Psoas muscle (tissue), 8 donors: Measurements from ENCODE around the gene CACNG3. TPM values are rescaled to one million over a fixed set of nuclear protein-coding genes. Genes with fewer than 3 reads are reported as not detected.

Source experiments
- ATAC-seq, 4 donors: fragments of 200-7000 bp; cut with Tn5 transposase; one replicate each; pipeline ENCODE4 v1.9.1; 2020; ENCODE audit warnings: moderate library complexity in 3 of 4, mild to moderate bottlenecking in 2 of 4
- DNase-seq, 2 donors: peaks; one replicate each; pipeline ENCODE4 v3.0.0-alpha.2; 2020
- H3K27ac ChIP-seq: fragments of 200-600 bp; one replicate; pipeline ENCODE4 v1.8.0; 2022
- H3K27me3 ChIP-seq, 3 donors: fragments of 200-600 bp in 1 of 3; one replicate each; pipeline versions ENCODE4 v1.6.1 to v1.8.0; 2013 to 2022; ENCODE audit warnings: low read length in 2 of 3, mild to moderate bottlenecking in 2 of 3, moderate library complexity in 1 of 3; ENCODE audit not compliant: insufficient read depth in 3 of 3
- H3K36me3 ChIP-seq, 2 donors: fragments of 200-600 bp in 1 of 2; one replicate each; pipeline versions ENCODE4 v1.6.1 to v1.8.0; 2013 to 2022; ENCODE audit warnings: low read depth in 1 of 2, mild to moderate bottlenecking in 1 of 2, moderate library complexity in 1 of 2; ENCODE audit not compliant: insufficient read depth in 1 of 2
- H3K4me1 ChIP-seq: fragments of 200-600 bp; one replicate; pipeline ENCODE4 v1.8.0; 2022
- H3K4me3 ChIP-seq: fragments of 200-600 bp; one replicate; pipeline ENCODE4 v1.8.0; 2022; ENCODE audit warnings: mild to moderate bottlenecking
- H3K9me3 ChIP-seq: fragments of 200-600 bp; one replicate; pipeline ENCODE4 v1.8.0; 2022
- WGBS, 3 donors: extraction: QIAGEN DNeasy Blood & Tissue Kit; methylation state at CpG; one replicate each; pipeline versions ENCODE4 v1.1.6 to v1.1.7; 2013; 5-methylcytosine and 5-hydroxymethylcytosine counted together
- intact Hi-C, 2 donors: fragments of 100-400 bp; cut with DNase I; formaldehyde crosslinking; loops; one replicate each; pipeline versions ENCODE4 v1.11.0 to v1.14.2; 2022
- polyA plus RNA-seq, 3 donors: library from polyadenylated mRNA; stranded (reverse); fragments of 200-250 nt; gene quantifications; one replicate each; pipeline ENCODE4 v1.2.3, GENCODE V29; 2013
- total RNA-seq, 4 donors: library from RNA; stranded (reverse); fragmentation: NEBNext Ultra II Directional in 2 of 4; extraction: Animal tissue kit (Norgen Biotek cat#: 25700) in 2 of 4; gene quantifications; one replicate each; pipeline versions ENCODE4 v1.2.1 to v1.2.4, GENCODE V29; 2021 to 2023
- TF ChIP-seq, protein P1 (sequence below): fragments of 200-600 bp; IDR thresholded peaks from one replicate; pipeline ENCODE4 v1.8.0; 2022; ENCODE audit warnings: antibody characterized with exemption
- donor health status: healthy with polysubstance abuse.
- donor health status: DM: no; HTN: no; CAD: no; lungs with moderate emphysema.
- donor health status: Bipolar disorder and iron deficiency.
- donor health status: healthy.
- donor health status: DM: yes; HTN: yes; CAD: no.
- donor health status: DM: no; HTN: no; CAD: no.
- donor health status: DM: no; HTN: no; CAD: no.
- donor health status: DM: yes; HTN: yes; CAD: no.

Gene CACNG3
- total and polyA plus RNA-seq, 7 donors, result 0.03 TPM; not detected in 6

DNA sequence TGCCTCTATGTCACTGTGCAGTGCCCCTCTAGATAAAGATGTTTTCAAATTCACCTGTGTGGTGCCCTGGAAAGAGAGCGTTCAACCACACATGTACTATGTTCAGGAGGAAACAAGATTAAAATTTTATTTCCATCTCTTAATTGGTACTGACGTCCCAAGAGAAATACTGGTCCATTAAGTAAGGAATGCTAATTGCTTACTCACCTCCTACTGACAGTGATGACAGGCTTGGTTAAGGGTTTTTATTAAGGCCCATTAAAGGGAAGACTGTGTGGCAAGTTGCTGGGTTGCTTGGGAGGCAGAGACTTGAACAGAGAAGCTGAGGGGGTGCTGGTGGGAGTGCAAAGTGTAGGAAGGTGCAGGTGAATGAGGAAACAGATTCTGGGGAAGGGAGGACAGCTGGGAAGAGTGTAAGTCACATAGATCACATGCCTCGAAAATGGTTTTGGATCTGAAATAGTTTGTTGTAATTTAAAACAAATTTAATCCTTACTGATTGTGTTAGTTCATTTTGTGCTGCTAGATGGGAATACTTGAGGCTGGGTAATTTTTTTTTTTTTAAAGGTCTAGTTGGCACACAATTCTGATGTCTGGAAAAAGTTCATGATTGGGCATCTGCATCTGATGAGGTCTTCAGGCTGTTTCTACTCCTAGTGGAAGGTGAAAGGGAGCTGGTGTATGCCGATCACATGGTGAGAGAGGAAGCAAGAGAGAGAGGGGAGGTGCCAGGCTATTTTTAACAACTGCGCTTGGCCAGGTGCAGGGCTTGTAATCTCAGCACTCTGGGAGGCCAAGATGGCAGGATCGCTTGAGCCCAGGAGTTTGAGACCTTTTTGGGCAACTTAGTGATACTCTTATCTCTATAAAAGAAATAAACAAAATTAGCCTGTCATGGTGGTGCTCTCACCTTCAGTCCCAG lies 140.5 kb downstream of the CACNG3 start:
- no peak overlapping the region for H3K27ac ChIP-seq
- intact Hi-C loops, result no loop called here
- DNase-seq (no peak), ATAC-seq (no peak)
- no peaks in the 10 kb centered on the region for H3K4me1 ChIP-seq
- H3K27me3 ChIP-seq, result no peaks in the 10 kb centered on the region
- no peaks in the 10 kb centered on the region for H3K9me3 ChIP-seq
- 48 to 59% (median 51%) methylated on average over 6 of the region's 6 CpGs for WGBS, 3 donors
- H3K36me3 ChIP-seq, result no peaks in the 10 kb centered on the region
- TF ChIP-seq, protein P1, sequence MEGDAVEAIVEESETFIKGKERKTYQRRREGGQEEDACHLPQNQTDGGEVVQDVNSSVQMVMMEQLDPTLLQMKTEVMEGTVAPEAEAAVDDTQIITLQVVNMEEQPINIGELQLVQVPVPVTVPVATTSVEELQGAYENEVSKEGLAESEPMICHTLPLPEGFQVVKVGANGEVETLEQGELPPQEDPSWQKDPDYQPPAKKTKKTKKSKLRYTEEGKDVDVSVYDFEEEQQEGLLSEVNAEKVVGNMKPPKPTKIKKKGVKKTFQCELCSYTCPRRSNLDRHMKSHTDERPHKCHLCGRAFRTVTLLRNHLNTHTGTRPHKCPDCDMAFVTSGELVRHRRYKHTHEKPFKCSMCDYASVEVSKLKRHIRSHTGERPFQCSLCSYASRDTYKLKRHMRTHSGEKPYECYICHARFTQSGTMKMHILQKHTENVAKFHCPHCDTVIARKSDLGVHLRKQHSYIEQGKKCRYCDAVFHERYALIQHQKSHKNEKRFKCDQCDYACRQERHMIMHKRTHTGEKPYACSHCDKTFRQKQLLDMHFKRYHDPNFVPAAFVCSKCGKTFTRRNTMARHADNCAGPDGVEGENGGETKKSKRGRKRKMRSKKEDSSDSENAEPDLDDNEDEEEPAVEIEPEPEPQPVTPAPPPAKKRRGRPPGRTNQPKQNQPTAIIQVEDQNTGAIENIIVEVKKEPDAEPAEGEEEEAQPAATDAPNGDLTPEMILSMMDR, result no peak
- no peak overlapping the region for H3K4me3 ChIP-seq

DNA sequence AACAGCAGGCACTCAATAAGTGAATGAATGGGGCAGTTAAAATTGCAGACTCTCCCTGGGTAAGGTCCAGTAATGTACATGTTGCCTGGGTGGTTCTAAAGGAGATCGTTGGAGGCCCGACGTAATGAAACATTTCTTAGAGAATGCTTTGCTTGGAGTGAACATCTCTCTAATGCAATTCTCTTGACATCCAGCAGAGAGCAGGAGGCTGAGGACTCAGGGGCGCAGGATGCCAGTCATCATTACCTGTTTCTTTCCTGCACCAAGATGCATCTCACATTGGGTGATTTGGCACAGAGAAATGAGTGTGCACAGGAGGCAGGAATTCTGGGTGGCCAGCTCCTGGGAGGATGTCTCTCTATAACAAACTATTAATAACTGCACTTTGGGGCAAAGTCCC lies 152.9 kb downstream of the CACNG3 start:
- Histone ChIP-seq H3K4me1 (no peaks in the 10 kb centered on the region), H3K4me3 (no peak overlapping the region), H3K9me3 (no peaks in the 10 kb centered on the region), H3K36me3 (no peaks in the 10 kb centered on the region), H3K27me3 (peaks cover 0 to 1% (median 0%) of the 10 kb centered on the region in 3 donors), H3K27ac (no peak overlapping the region)
- intact Hi-C loops, result no loop called here
- TF ChIP-seq, protein P1, result no peak
- DNase-seq (no peak), ATAC-seq (no peak)
- WGBS, 3 donors, result 65 to 74% (median 71%) methylated on average over 4 of the region's 4 CpGs
